GM19025 (cell line): ENCODE measurements around the gene LRCH4.
"Not testable (repeated sequence)": the region's sequence is repeated elsewhere in the genome, so short reads cannot be mapped to it uniquely, and the experiment has no call there.

Experiments used
- ATAC-seq: cut with Tn5 transposase; IDR thresholded peaks from one replicate; pipeline ENCODE4 v1.9.1; 2021; ENCODE audit warnings: mild to moderate bottlenecking, low read depth, moderate library complexity; ENCODE audit not compliant: unreplicated experiment

The LRCH4 gene

DNA sequence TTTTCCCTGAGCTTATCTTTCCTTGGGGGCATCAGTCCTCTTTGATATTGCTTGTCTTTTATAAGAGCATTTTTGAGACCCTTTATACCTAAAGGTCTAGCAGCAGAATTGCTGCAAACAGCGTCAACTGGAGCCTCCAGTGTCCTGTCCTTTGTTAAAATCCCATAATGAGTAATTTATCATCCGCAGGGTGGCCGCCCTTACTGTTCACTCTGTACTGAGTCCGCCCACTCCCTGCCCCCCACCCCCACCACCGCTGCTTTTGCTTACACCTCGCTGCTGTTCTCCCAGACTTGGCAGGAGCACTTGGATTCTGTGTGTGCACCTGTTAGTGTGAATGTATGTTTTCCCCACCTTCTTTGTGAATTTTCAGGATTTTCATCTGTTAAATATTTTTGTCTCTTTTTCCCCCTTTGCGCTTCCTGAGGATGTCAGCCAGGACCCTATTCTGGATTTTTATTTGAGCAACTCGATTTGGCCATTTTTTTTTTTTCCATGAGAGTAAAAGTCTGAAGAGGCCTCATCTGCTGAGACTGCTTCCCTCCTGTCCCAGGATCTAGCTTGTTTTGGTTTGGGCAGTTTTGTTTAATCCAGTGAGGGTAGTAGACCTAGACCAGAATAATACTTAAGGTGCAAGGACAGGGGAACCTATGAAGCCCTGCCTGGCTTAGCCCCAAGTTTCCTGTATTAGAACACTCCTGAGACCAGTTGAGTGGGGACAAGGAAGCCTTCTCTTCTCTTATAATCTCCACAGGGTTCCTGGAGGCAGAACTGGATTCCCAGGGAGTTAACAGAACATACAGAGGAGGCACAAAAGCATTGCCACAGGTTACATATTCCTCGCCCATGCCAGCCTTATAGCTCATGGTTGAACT, 38.8 kb downstream of the LRCH4 start:
- ATAC-seq = no peak

GRCh38 chr7:100546129-100546925, 39.6 kb downstream of the LRCH4 start:
- ATAC-seq = peak; percentile 39

DNA sequence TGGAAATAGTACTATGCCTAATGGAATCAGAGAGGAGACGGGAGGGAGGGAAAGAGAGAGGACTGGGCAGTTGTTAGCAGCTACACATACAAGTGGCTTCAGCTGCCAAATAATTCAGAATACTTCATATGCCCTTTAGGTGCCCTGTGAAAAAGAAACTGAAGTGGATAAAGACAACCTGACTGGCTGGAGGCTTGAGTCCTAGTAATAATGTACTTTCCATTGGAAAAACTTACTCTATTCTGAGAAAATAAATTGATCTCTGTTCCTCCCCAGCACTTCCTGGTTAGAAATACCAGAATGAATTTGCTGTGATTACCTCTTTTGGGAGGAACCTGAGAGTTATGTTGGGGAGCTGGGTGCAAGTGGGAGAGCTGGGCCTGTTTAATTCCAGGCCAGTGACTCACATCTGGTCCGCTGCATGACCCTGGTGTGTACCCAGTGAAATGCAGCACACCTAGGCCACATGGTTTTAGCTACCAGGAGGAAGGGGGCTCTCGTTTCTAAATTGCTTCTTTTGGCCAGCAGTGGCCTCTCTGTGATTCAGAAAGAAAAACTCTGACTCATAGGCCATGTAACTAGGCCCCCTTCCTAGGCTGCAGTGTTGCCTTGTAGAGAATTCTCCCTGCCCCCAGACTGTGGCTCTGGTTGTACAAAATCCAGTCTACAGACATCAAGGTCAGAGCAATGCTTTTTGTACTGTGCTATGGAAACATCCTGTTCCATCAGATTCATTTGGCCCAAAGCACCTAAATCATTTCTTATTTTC, 40.4 kb downstream of the LRCH4 start:
- peak; percentile 41 for ATAC-seq

DNA sequence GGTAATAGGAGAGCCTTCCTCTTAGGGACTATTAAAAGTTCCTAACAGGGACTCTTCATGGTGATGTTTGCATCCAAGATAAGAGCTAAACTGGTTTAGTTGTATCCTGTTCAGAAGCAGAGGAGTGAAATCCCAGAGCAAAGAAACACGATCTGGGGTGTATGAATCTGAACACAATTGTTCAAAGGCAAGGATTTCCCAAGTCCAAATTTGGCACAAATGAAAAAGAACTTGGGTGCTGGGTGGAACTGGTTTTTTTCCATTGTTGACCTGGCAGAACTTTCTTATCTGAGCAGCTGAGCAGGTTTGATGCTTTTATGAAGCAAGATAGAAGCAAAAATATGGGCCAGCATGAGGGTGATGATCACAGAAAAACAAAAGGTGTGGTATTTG, 41.0 kb downstream of the LRCH4 start:
- ATAC-seq = no peak

DNA sequence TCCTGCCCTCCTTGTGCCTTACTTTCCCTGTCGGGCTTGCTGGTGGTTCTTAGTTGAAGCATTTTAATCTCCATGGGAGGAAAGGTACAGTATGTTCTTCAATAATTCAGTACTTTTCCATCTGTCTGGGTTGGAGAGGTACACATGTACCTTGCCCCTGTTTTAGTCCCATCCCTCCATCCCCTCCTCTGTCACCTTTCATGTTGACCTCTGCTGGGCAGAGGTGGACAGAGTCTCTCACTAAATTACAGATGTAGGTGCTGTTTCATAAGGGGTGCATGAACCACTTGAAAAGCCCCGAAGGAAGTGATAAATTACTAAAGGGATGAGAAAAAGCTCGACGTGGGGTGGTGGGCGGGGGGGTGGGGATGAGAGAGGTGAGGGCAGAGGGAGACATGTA, 41.5 kb downstream of the LRCH4 start:
- no peak for ATAC-seq

- ATAC-seq = no peak
Measured at GRCh38 chr7:100543586-100543985, 42.3 kb downstream of the LRCH4 start.

DNA sequence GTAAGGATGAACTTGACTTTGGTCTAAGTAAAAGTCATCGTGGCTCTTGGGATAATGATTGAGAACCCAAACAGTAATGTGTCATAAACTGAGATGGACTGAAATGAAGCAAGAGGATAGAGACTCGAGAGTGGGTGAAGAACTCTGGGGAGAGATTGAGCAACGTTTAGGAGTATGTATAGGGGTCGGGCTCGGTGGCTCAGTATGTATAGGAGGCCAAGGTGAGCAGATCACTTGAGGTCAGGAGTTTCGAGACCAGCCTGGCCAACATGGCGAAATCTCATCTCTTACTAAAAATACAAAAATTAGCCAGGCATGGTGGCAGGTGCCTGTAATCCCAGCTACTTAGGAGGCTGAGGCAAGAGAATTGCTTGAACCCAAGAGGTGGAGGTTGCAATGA, 44.6 kb downstream of the LRCH4 start:
- ATAC-seq = not testable (repeated sequence)

- no peak for ATAC-seq
Measured at GRCh38 chr7:100540073-100540723, 45.7 kb downstream of the LRCH4 start.

DNA sequence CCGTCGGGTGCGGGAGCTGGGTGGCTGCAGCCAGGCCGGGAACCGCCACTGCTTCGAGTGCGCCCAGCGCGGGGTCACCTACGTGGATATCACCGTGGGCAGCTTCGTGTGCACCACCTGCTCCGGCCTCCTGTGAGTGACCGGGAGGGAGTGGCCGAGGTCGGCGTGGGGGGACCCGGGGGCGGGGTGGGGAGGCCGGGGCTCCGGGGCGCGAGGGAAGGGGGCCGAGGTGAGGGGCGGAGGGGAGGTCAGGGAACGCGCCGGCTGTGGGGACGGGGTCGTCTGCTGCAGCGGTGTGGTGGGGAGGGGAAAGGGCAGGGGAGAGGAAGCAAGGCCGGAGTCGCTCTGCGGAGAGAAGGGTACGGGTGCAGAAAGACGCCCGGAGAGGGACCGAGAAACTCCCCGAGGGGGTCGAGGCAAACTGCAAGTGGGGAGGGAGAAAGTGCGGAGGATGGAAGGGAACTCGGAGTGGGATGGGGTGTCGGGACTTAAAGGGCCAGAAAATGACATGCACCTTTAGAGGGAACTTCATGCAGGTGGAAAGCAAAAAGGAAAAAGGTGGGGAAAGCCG, 46.4 kb downstream of the LRCH4 start:
- no peak for ATAC-seq

GRCh38 chr7:100538654-100539435, 47.1 kb downstream of the LRCH4 start, which contains the start of gene AGFG2:
Gene AGFG2 (plus strand): TSS chr7:100539203. CDS start chr7:100539347, 144 bp downstream.
- peak; percentile 96 for ATAC-seq

DNA sequence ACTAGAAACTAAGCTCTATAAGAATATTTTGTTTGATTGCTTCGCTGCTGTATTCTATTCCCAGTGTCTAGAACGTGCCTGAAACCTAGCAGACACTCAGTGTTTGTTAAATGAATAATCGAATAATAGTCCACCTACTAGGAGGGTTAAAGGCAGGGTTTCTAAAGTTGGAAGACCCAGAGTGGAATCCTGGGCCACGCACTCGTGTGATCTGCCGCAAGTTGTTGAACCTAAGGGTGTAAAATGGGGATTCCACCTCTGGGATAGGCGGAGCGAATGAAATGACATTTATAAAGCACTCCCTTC, 47.6 kb downstream of the LRCH4 start:
- no peak for ATAC-seq

DNA sequence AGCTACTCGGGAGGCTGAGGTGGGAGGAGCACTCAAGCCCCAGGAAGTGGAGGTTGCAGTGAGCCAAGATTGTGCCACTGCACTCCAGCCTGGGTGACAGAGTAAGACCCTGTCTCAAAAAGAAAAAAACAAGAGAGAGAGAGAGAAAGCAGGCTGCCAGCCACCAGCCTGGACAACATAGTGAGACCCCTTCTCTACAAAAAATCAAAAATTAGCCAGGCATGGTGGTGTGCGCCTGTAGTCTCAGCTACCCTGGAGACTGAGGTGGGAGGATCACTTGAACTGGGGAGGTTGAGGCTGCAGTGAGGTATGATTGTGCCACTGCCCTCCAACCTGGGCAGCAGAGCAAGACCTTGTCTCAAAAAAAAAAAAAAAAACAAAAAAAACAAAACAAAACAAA, 49.2 kb downstream of the LRCH4 start:
- ATAC-seq = not testable (repeated sequence)

DNA sequence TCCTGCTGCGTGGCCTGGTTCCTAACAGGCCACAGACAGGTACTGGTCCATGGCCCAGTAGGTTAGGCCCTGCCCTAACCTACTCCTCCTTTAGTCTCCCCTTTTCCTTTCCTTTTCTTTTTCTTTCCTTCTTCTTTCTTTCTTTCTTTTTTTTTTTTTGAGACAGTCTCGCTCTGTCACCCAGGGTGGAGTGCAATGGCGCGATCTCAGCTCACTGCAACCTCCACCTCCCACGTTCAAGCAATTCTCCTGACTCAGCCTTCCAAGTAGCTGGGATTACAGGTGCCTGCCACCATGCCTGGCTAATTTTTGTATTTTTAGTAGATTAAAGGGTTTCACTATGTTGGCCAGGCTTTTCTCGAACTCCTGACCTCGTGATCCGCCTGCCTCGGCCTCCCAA, 49.9 kb downstream of the LRCH4 start:
- ATAC-seq = not testable (repeated sequence)

DNA sequence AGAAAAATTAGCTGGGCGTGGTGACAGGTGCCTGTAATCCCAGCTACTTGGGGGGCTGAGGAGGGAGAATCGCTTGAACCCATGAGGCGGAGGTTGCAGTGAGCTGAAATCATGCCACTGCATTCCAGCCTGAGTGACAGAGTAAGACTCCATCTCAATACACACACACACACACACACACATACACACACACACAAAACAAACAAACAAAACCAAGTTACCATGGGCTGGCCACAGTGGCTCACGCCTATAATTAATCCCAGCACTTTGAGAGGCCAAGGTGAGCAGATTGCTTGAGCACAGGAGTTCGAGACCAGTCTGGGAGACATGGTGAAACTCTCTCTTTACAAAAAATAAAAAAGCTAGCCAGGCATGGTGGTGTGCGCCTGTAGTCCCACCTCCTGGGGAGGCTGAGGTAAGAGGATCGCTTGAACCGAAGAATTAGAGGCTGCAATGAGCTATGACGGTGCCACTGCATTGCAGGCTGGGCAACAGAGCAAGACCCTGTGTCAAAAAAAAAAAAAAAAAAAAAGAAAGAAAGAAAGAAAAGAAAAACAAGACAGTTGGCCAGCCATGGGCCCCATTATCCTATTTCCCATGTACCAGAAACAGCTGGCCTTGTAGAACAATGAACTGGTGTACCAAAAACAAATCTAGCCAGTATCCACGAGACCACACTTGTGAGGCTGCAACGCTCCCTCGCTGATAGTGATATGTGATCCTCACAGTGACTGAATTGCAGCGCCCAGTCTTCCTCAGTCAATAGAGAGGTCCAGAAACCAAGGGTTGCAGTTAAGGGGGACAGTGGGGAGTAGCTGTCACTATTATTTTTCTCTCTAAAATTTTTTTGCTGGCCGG, 53.5 kb downstream of the LRCH4 start:
- ATAC-seq = no peak

GRCh38 chr7:100528108-100528866, 57.6 kb downstream of the LRCH4 start:
- ATAC-seq = not testable (repeated sequence)
